LoVo (cell line): Measurements from ENCODE around the gene ANXA3.

ENCODE experiments used
- DNase-seq: peaks from one replicate; pipeline ENCODE4 v3.0.0-alpha.2; 2016; ENCODE audit warnings: low spot score

The ANXA3 gene

DNA sequence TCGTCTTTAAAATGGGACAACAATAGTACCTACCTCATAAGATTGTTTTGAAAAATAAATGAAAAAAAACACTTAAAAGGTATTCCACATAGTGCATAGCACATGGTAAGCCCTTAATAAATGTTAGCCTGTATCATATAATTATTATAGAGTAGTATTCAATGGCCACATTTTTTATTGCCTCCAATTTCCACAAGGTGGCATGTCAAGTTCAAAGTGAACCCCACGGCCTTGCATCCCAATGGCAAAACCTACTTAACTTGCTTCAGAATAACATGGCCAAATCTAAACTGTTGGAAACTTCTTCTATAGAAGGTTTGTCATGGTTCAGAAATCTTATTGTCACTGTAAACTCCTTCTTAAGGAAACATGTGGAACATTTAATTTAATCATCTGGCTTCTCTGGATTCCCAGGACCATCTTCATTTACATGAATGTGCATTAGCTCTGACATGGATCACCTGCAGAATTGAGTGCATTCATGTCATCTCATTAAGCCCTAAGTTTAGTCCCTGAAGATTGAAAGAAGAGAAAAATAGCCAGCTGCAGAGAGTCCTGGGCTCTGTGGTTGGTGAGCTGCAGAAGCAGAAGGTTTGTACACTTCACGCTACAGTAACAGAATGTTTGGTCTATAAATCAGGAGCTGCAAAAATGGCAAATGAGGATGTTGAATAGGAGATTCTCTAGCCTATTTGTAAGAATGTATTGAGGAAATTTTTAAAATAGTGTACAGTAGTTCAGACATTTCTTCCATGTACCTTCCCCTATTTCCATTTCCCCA is 61.0 kb downstream of the ANXA3 start:
- peak; percentile 23 for DNase-seq

GRCh38 chr4:78613522-78614321 is 62.2 kb downstream of the ANXA3 start:
- DNase-seq, result no peak

- no peak for DNase-seq
Measured at GRCh38 chr4:78616046-78616498, 64.5 kb downstream of the ANXA3 start.

DNA sequence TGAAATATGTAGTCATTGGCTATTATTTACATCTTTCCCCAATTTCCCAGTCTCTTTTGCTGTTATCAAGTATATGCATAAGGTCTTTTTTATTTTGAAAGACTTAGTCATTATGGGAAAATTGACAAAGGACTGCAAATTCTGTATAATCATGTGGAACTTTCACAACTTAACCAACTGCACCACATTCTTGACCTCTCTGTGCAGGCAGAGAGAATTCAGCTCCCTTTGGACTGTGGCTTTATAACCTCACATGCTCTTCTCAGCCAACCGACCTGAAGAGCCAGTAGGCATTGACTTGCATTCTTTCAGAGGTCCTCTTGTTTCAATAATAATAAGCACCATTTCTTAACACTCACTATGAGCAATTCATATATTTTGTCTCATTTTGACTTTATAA is 66.9 kb downstream of the ANXA3 start:
- no peak for DNase-seq

- no peak for DNase-seq
Measured at GRCh38 chr4:78621395-78621794, 69.8 kb downstream of the ANXA3 start.

DNA sequence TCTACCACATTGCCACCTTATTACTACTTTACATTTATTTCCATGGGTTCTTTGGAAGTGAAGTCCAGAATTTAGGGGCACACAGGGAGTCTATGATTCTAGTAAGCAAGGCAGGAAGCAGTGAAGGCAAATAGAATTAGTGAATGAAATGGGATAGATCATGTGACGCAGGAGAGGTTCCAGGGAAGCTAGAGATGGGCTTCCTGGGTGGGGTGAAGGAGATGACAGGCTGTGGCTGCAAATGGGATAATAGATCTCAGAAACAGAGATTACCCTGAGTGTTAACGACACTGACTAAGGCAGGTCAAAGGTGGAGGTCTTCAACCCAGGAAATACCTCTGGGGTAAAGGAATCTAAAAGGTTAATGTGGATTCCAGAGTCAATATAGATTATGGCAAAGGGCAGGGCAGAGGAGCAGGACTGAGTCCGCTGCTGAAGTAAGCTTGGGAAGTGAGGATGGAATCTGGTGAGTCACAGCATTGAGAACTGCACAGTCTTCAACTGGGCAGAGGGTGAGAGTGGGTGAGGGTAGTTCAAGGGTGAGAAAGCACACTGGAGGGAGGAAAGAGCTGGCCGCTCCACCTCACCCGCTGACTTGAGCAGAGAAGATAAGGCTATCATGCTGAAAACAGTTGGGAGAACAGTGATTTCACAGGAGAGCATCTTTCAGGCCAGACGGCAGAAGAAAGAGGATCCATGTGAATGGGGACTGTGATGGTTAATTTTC is 70.8 kb downstream of the ANXA3 start:
- DNase-seq, result peak; percentile 20

DNA sequence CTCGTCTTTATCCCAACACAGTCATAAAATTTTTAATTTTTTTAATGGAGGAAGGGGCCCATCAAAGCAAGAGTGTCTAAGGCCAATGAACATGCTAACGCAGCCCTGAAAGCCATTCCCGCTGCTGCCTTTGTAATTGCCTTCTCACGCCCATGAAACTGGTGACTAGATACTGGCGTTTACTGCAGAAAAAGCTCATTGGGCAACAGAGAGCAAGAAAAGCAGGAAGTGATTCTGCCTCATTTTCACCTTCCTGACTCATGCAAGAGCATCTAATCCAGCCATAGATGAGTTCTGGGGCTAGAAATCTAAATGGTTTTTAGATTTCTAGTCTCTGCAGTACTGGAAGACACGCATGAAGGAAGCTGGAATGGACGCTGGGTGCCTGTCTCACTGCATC is 72.5 kb downstream of the ANXA3 start:
- no peak for DNase-seq

DNA sequence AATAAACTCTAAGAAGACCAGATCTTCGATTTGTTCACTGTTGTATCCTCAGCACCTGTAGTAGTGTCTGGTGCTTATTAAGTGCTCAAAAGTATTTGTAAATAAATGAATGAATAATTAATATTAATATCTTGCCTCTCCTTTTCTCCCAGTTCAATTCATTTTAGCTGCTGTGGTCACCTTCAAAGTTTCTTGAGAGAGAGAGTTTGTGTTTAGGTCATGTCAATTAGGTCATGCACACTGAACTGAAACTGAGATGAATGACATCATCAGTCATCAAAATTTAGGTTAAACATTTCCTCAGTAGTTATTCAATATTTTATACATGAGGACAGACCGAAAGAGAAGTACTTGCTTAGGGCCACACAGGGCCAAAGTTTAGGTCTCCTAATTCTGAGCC is 73.5 kb downstream of the ANXA3 start:
- no peak for DNase-seq

DNA sequence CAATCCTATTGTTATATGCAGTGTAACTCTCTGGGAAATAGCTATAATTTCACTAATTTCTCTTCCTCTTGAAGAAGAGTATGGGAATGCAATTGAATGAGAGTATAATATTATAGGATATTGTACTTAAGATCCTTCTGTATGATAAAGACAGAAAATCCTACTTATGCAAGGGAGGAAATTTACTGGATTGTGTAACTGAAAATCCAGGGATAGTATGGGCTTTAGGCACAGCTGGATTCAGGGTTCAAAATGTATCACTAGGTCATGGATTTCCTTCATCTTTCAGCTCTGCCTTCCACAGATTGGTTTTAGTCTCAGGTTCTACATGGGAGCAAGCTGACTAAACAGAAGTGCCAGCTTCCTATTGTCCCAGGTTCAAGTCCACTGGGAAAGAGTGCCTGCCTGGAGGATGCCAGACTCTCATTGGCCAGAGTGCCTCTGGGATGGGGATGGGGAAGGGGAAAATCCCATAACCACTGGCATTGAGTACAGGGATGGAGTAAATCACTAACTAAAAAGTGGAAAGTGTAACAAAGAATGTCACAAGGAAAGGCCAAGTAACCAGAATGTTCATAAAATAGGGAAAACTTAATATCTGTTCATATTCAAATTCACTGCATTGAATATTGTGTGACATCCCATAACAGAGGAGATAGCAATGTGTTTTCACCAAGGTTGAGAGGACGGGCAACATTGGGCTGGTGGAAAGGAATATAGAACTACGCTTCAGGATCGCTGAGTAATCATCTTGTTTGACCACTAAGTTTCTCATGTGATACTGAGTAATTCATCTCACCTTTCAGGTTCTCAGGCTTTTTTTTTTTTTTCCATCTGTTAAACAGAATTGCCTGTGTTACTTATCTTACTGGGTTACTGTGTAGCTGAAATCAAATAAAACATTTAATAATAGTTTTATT is 75.7 kb downstream of the ANXA3 start:
- no peak for DNase-seq

DNA sequence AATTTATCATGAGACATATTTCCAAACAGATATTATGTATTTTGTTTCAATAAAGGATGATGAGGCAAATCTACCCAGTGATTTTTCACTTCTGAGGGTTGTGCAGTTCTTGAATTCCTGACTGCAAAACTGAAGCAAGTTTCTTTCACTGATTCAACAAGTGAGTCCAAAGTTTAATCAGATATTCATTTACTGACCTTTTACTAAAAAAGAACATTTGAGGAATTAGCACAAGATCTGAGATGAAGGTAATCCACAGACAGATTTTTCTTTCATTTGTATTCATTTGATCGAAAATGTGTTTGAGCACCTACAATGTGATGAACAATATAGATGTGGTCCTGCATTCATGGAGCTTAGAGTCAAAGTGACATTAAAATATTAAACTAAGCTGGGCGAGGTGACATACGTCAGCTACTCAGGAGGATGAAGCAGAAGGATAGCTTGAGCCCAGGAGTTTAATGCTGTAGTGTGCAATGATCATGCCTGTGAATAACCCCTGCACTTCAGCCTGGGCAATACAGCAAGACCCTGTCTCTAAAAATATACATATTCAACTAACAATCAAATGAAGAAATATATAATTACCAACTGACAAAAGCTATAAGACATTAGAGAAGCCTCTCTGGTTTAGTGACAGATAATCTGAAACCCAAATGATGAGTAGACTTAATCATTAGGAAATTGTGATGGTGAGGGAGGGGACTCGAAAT is 76.6 kb downstream of the ANXA3 start:
- DNase-seq, result no peak

DNA sequence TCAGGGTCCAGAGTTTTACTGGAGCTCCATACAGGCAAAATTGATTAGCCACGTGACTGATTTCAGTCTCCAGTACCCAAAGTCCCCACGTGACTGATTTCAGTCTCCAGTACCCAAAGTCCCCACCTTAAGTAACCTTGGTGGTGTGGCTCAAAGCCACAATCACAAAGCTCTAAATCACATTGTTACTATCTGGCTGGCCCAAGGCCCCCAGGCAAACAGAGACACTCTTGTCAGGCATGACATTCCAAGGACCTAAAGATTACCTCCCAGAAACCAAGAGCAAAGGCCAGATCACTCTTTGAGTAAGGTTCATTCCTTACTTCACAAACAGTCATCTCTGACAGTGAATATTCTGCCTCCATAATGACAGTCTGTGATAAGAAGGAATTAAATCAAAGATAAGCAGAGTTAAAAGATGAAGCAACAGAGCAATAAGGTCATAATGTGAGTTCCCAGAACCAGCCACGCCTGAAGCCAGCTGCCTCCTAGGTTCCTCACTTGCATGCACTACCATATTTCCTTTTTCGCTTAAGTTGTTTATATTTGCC is 78.5 kb downstream of the ANXA3 start:
- DNase-seq, result peak; percentile 9

GRCh38 chr4:78630615-78631014 is 79.0 kb downstream of the ANXA3 start:
- DNase-seq, result no peak

DNA sequence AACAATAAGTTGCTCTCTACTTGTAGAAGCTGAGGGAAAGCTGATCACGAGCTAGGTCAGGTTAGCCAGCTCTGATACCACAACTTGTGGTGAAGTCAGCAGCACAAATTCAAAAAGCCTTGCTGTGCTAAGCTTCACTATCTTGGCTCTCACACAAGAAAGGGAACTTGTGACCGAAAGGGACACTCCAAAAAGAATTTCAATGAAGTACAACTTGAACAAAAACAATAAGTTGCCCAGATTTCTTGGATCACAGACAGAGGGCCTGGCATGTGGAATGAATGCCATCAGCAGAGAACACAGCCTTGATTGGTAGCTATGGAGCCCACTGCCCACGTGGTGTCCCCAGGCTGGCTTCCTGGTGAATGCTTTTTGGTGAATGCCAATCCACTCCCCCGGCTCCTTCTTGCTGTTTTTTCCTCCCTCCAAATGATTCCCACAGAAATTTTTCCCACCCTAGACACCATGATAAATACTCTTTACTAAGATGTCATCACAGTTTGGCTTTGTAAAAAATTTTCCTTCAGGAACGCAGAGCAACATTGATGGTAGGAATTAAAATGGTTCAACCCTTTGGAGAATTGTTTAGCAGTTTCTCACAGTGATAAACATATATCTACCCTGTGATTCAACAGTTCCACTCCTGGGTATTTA is 82.6 kb downstream of the ANXA3 start:
- no peak for DNase-seq

GRCh38 chr4:78638337-78639172 is 87.0 kb downstream of the ANXA3 start:
- no peak for DNase-seq

DNA sequence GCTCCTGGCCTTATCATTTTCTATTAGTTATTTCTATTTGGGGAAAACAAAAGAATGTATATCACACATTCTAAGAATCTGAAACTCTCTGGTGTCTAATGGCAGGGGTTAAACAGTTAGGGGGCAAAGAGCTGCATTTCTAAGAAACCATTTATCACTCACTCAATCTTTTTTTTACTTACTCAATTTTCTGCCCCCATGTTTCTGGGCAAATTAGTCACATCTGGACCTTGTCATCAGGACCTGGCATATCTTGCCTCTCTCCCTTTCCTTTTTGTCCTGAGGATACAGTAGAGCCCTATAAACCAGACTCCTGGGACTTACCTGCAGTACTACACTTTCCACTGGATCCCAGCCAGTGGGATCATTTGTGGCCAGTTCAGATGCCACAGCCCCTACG is 89.1 kb downstream of the ANXA3 start:
- DNase-seq, result no peak

- peak; percentile 42 for DNase-seq
Measured at GRCh38 chr4:78642934-78643333, 91.4 kb downstream of the ANXA3 start.

DNA sequence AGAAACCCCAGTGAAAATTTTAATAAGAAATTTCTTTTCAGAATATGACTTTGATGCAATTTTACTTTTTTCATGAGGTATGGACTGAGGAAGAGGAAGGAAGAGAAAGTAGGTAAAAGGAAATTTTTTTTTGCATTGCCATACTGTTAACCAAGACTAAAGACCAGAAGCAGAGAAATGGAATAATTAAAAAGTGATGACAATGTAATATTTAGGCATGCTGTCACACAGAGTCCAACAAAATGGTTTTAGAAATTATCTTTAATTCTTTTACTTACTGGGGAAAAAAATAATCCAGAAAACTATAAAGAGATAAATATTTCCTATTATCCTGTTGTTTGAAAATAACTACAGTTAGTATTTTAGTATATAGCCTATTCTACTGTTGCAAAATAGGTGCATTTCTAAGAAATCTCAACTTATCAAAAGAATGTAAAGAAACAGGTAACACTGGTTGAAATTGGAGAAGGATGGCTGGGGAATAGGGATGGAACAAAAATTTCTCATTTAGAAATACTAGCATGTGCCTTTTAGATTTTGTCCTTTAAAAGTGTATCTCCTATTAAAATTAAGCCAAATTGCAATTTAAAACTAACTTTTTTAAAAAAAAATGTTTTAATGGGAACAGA is 92.6 kb downstream of the ANXA3 start:
- DNase-seq, result no peak

- peak; percentile 51 for DNase-seq
Measured at GRCh38 chr4:78644744-78645330, 93.3 kb downstream of the ANXA3 start.
